H1 (cell line): Measurements from ENCODE around the gene NCAPD2. TPM values are rescaled to one million over a fixed set of nuclear protein-coding genes. Genes with fewer than 3 reads are reported as not detected.
A peak's percentile ranks its signal among the peaks of the same experiment; 100 is the strongest.

ENCODE experiments used
- CTCF ChIA-PET: fragments of 300-600 bp; sonication (Branson Sonifier 250); formaldehyde crosslinking; loops from one replicate; lab custom pipeline; 2021; ENCODE audit not compliant: partially characterized antibody; lab: Charles Lee
- POLR2A ChIA-PET: fragments of 300-600 bp; sonication (Branson Sonifier 250); formaldehyde crosslinking; loops from one replicate; lab custom pipeline; 2021; ENCODE audit warnings: inconsistent platforms; ENCODE audit not compliant: partially characterized antibody; lab: Charles Lee
- DNase-seq, 2 experiments: peaks; one replicate each; pipeline versions ENCODE4 v3.0.0 to v3.0.0-alpha.2; 2010 to 2022; ENCODE audit warnings: low spot score in 2 of 2, low read depth in 1 of 2, mixed read lengths in 1 of 2
- FAIRE-seq: peaks from 2 replicates; lab custom pipeline; 2011; peaks lifted over from hg19 to GRCh38; lab: Jason Lieb, UNC
- H2AFZ ChIP-seq: 2 replicates; pipeline ENCODE4 v1.8.1; 2012; ENCODE audit warnings: low read length, inconsistent platforms
- H2AK5ac ChIP-seq: 2 replicates; pipeline ENCODE4 v1.6.1; 2013; ENCODE audit warnings: low read depth, low read length
- H2BK120ac ChIP-seq: replicated peaks from 2 replicates; pipeline ENCODE3; 2013; ENCODE audit warnings: low read depth, low read length, inconsistent platforms
- H2BK12ac ChIP-seq: 2 replicates; pipeline ENCODE4 v1.6.1; 2013; ENCODE audit warnings: low read depth, low read length
- H2BK15ac ChIP-seq: 2 replicates; pipeline ENCODE4 v1.6.1; 2013; ENCODE audit warnings: low read length
- H2BK20ac ChIP-seq: 2 replicates; pipeline ENCODE4 v1.6.1; 2013; ENCODE audit warnings: low read length
- H2BK5ac ChIP-seq: 2 replicates; pipeline ENCODE4 v1.6.1; 2013; ENCODE audit warnings: low read depth, low read length
- H3K14ac ChIP-seq: 2 replicates; pipeline ENCODE4 v1.6.1; 2013; ENCODE audit warnings: inconsistent platforms; ENCODE audit not compliant: insufficient read length
- H3K18ac ChIP-seq: 2 replicates; pipeline ENCODE4 v1.6.1; 2013; ENCODE audit warnings: low read length; ENCODE audit errors: extremely low read depth
- H3K23ac ChIP-seq: 2 replicates; pipeline ENCODE4 v1.6.1; 2013; ENCODE audit warnings: inconsistent platforms; ENCODE audit not compliant: insufficient read length
- H3K23me2 ChIP-seq: 2 replicates; pipeline ENCODE4 v1.6.1; 2013; ENCODE audit warnings: low read depth, low read length
- H3K27ac ChIP-seq: 2 replicates; pipeline ENCODE4 v1.6.1; 2011; ENCODE audit warnings: low read depth, low read length, inconsistent platforms
- H3K27me3 ChIP-seq, 4 experiments: replicated peaks in 1 of 4; 1 replicate in 1 of 4; 2 replicates in 3 of 4; pipeline versions ENCODE4 v1.6.1 to v1.8.1; 2011 to 2013; ENCODE audit warnings: low read length in 3 of 4, mild to moderate bottlenecking in 3 of 4, inconsistent platforms in 2 of 4, mixed read lengths in 2 of 4, moderate library complexity in 1 of 4; ENCODE audit not compliant: control insufficient read depth in 3 of 4, insufficient read depth in 3 of 4; ENCODE audit errors: extremely low read depth in 1 of 4
- H3K36me3 ChIP-seq, 4 experiments: 2 replicates each; pipeline versions ENCODE4 v1.6.1 to v1.8.1; 2011 to 2013; ENCODE audit warnings: mild to moderate bottlenecking in 4 of 4, low read length in 3 of 4, moderate library complexity in 2 of 4, control low read depth in 1 of 4, inconsistent platforms in 1 of 4; ENCODE audit not compliant: insufficient read depth in 4 of 4, control insufficient read depth in 2 of 4
- H3K4ac ChIP-seq: replicated peaks from 2 replicates; pipeline ENCODE3; 2013; ENCODE audit warnings: low read length, low read depth, mixed read lengths, inconsistent platforms; ENCODE audit not compliant: insufficient read length
- H3K4me1 ChIP-seq, 4 experiments: replicated peaks in 1 of 4; 1 replicate in 1 of 4; 2 replicates in 3 of 4; pipeline versions ENCODE4 v1.6.1 to v1.8.1; 2011 to 2013; ENCODE audit warnings: low read length in 3 of 4, inconsistent platforms in 2 of 4, mixed read lengths in 1 of 4; ENCODE audit not compliant: insufficient read depth in 4 of 4, control insufficient read depth in 3 of 4
- H3K4me2 ChIP-seq, 2 experiments: 2 replicates each; pipeline versions ENCODE4 v1.6.1 to v1.8.1; 2011 to 2013; ENCODE audit warnings: low read depth in 2 of 2, low read length in 2 of 2, control low read depth in 1 of 2, inconsistent platforms in 1 of 2, mild to moderate bottlenecking in 1 of 2; ENCODE audit not compliant: insufficient read depth in 1 of 2
- H3K4me3 ChIP-seq, 4 experiments: fragments of 200-600, 300-600 bp in 1 of 4; sonication (generic), shearing (Covaris generic), sonication (Bioruptor Twin) in 1 of 4; 2 replicates each; pipeline versions ENCODE4 v1.5.1 to v1.8.1; 2011 to 2016; ENCODE audit warnings: low read length in 4 of 4, low read depth in 3 of 4, control low read depth in 2 of 4, inconsistent platforms in 2 of 4, mild to moderate bottlenecking in 2 of 4, mixed read lengths in 1 of 4, moderate library complexity in 1 of 4; ENCODE audit not compliant: insufficient read depth in 2 of 4; ENCODE audit errors: extremely low read depth in 1 of 4
- H3K56ac ChIP-seq: replicated peaks from 2 replicates; pipeline ENCODE3; 2013; ENCODE audit warnings: low read depth, mild to moderate bottlenecking, mixed read lengths, low read length, inconsistent platforms; ENCODE audit not compliant: insufficient read length
- H3K79me1 ChIP-seq: 2 replicates; pipeline ENCODE4 v1.6.1; 2013; ENCODE audit warnings: low read depth, low read length, control low read depth
- H3K79me2 ChIP-seq, 2 experiments: 2 replicates each; pipeline versions ENCODE4 v1.6.1 to v1.8.1; 2012 to 2013; ENCODE audit warnings: low read length in 2 of 2, mild to moderate bottlenecking in 2 of 2, inconsistent platforms in 1 of 2; ENCODE audit not compliant: insufficient read depth in 2 of 2, control insufficient read depth in 1 of 2
- H3K9ac ChIP-seq, 4 experiments: replicated peaks in 1 of 4; 1 replicate in 1 of 4; 2 replicates in 3 of 4; pipeline versions ENCODE4 v1.6.1 to v1.8.1; 2011 to 2013; ENCODE audit warnings: low read depth in 3 of 4, low read length in 3 of 4, control low read depth in 2 of 4, mild to moderate bottlenecking in 2 of 4, moderate library complexity in 2 of 4, inconsistent platforms in 1 of 4; ENCODE audit errors: extremely low read depth in 1 of 4
- H3K9me3 ChIP-seq, 2 experiments: 2 replicates each; pipeline versions ENCODE4 v1.6.1 to v1.8.1; 2012 to 2013; ENCODE audit warnings: mild to moderate bottlenecking in 2 of 2, moderate library complexity in 2 of 2, control low read depth in 1 of 2, inconsistent platforms in 1 of 2, low read depth in 1 of 2, low read length in 1 of 2, mixed read lengths in 1 of 2; ENCODE audit not compliant: insufficient read depth in 2 of 2
- H4K20me1 ChIP-seq, 2 experiments: replicated peaks in 1 of 2; 2 replicates each; pipeline versions ENCODE3 to v1.8.1; 2011 to 2013; ENCODE audit warnings: inconsistent platforms in 2 of 2, low read length in 2 of 2, mild to moderate bottlenecking in 1 of 2; ENCODE audit not compliant: insufficient read depth in 2 of 2, control insufficient read depth in 1 of 2
- H4K5ac ChIP-seq: 2 replicates; pipeline ENCODE4 v1.6.1; 2013; ENCODE audit warnings: low read length, low read depth, mixed read lengths, inconsistent platforms; ENCODE audit not compliant: insufficient read length
- H4K8ac ChIP-seq: 2 replicates; pipeline ENCODE4 v1.8.0; 2013; ENCODE audit warnings: mild to moderate bottlenecking, moderate library complexity, low read length, inconsistent platforms; ENCODE audit not compliant: insufficient read depth; ENCODE audit errors: extremely low read depth
- H4K91ac ChIP-seq: replicated peaks from 2 replicates; pipeline ENCODE3; 2013; ENCODE audit warnings: low read length, mixed read lengths, inconsistent platforms; ENCODE audit not compliant: insufficient read length
- ASH2L ChIP-seq: fragments of 200-600, 300-600 bp; sonication (generic); IDR thresholded peaks from one replicate; pipeline ENCODE4 v1.7.1; 2017; ENCODE audit warnings: low read length
- BRCA1 ChIP-seq: IDR thresholded peaks from 2 replicates; pipeline ENCODE4 v1.6.1; 2012; ENCODE audit warnings: low read depth, low read length, improper control_type of control experiment
- EGR1 ChIP-seq: IDR thresholded peaks from 2 replicates; pipeline ENCODE4 v1.6.1; 2011; ENCODE audit warnings: low read depth, low read length, borderline replicate concordance
- EP300 ChIP-seq, 2 experiments: IDR thresholded peaks; 1 replicate in 1 of 2; 2 replicates in 1 of 2; pipeline ENCODE4 v1.6.1; 2011 to 2012; ENCODE audit warnings: low read depth in 2 of 2, low read length in 2 of 2, mild to moderate bottlenecking in 2 of 2, borderline replicate concordance in 1 of 2, inconsistent platforms in 1 of 2, moderate library complexity in 1 of 2
- HDAC6 ChIP-seq: IDR thresholded peaks from one replicate; pipeline ENCODE4 v1.7.1; 2012; ENCODE audit warnings: low read depth, mild to moderate bottlenecking, inconsistent platforms, low read length, moderate library complexity
- RAD21 ChIP-seq, 2 experiments: IDR thresholded peaks in 1 of 2; conservative IDR thresholded peaks in 1 of 2; 2 replicates each; pipeline ENCODE4 v1.6.1; 2011; ENCODE audit warnings: low read depth in 2 of 2, low read length in 2 of 2, improper control_type of control experiment in 1 of 2, inconsistent platforms in 1 of 2, mild to moderate bottlenecking in 1 of 2, moderate library complexity in 1 of 2
- RBBP5 ChIP-seq: IDR thresholded peaks from 2 replicates; pipeline ENCODE4 v1.7.1; 2012; ENCODE audit warnings: low read depth, mild to moderate bottlenecking, inconsistent platforms, low read length, moderate library complexity, borderline replicate concordance
- WGBS, 2 experiments: shearing (Covaris generic) in 1 of 2; methylation state at CpG; one replicate each; pipeline versions ENCODE4 v1.1.6 to v1.1.7; 2013 to 2015; ENCODE audit warnings: low lambda C conversion rate in 2 of 2, mixed read lengths in 2 of 2, inconsistent platforms in 1 of 2, low coverage in 1 of 2, missing lambda C conversion rate in 1 of 2; ENCODE audit not compliant: insufficient replicate concordance in 2 of 2, insufficient coverage in 1 of 2, insufficient read length in 1 of 2; ENCODE audit errors: extremely low coverage in 1 of 2, missing lambda C conversion rate in 1 of 2; 5-methylcytosine and 5-hydroxymethylcytosine counted together
- polyA plus RNA-seq, 7 experiments: library from polyadenylated mRNA; depleted of rRNA in 3 of 7; stranded (reverse) in 5 of 7; unstranded in 2 of 7; fragments of >200 nt in 5 of 7; fragments of 200-250 nt in 2 of 7; gene quantifications; 1 replicate in 5 of 7; 2 replicates in 1 of 7; 4 replicates in 1 of 7; pipeline versions ENCODE4 v1.2.1 to v1.2.3, GENCODE V29; 2011 to 2013; ENCODE audit warnings: missing spikeins in 2 of 7, mixed read lengths in 2 of 7
- total RNA-seq: library from RNA; stranded (reverse); fragmentation: NEBNext Ultra II Directional; extraction: Animal tissue kit (Norgen Biotek cat#: 25700); gene quantifications from 2 replicates; pipeline ENCODE4 v1.2.1, GENCODE V29; 2021
- TF ChIP-seq, protein P1 (sequence below): IDR thresholded peaks from 2 replicates; pipeline ENCODE4 v1.6.1; 2011; ENCODE audit warnings: low read depth, mild to moderate bottlenecking, low read length; ENCODE audit not compliant: insufficient read depth

NCAPD2 gene
- total and polyA plus RNA-seq, 2 of the 8 experiments (the other 6 are each of a cell fraction or from before 2014, with no cell fraction given), result 55.8 to 132 TPM

DNA sequence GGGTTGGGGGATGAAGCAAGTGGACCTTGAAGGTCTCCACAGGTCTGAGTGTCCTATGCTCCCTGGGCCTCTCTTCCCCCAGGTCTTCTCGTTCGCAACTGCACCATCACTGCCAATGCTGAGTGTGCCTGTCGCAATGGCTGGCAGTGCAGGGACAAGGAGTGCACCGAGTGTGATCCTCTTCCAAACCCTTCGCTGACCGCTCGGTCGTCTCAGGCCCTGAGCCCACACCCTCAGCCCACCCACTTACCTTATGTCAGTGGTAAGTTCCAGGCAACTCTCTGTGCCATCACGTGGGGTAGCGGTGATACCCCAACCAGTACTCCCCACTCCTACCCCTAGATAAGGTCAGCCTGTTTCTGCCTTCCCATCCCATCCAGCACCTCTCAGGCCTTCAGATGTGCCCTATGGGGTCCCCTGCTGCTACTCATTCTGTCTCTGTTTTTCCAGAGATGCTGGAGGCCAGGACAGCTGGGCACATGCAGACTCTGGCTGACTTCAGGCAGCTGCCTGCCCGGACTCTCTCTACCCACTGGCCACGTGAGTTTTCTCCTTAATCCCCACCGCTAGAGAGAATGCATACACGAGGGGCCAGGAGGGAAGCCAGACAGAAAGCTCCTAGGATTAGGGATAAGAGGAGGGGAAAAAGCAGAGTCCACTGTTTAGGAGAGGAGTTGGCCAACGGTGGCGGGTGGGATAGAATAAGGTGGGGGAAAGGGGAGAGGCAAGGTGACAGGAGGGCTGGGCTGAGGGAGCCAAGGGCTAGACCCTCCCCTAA is 43.6 kb upstream of the NCAPD2 start:
- Histone ChIP-seq H2BK5ac (peak overlapping the region; percentile 88), H2BK15ac (peak overlapping the region; percentile 83), H3K18ac (peak overlapping the region; percentile 96), H2AK5ac (peak overlapping the region; percentile 54; the same call in 1 of the 2 replicates), H3K79me1 (no peaks in the 10 kb centered on the region), H3K9me3 (no peaks in the 10 kb centered on the region), H4K8ac (peak overlapping the region; percentile 93; the same call in 1 of the 2 replicates), H2AFZ (no peak overlapping the region), H3K4ac (peak overlapping the region; percentile 30), H3K36me3 (no peaks in the 10 kb centered on the region), H3K4me2 (peak overlapping the region; percentile 62 to 67), H3K27me3 (no peaks in the 10 kb centered on the region), H3K4me1 (peaks cover 23 to 36% (median 31%) of the 10 kb centered on the region in 4 experiments), H2BK120ac (peak overlapping the region; percentile 12), H3K27ac (peak overlapping the region; percentile 78; the same call in 1 of the 2 replicates), H4K5ac (no peak overlapping the region), H3K23ac (no peak overlapping the region), H3K79me2 (no peaks in the 10 kb centered on the region), H3K56ac (no peak overlapping the region), H2BK20ac (peak overlapping the region; percentile 74), H3K14ac (no peak overlapping the region), H3K4me3 (peak overlapping the region in 2 of 4 experiments; percentile 10 to 42; a peak in 4 of 8 replicates), H4K20me1 (no peaks in the 10 kb centered on the region), H3K23me2 (no peaks in the 10 kb centered on the region; the same call in 1 of the 2 replicates), H4K91ac (peak overlapping the region; percentile 91), H2BK12ac (peak overlapping the region; percentile 91), H3K9ac (peak overlapping the region in 1 of 4 experiments; percentile 4; a peak in 2 of 7 replicates)
- DNase-seq, result no peak
- ChIA-PET CTCF (interaction anchor here (0.6 to 4.4 kb wide), 8 partner anchors 10 to 128 kb away, joined by 4 to 36 read pairs (median 10); no protein-coding TSS in a partner anchor), POLR2A (interaction anchor here (1.0 to 4.9 kb wide), 16 partner anchors 8 to 130 kb away, joined by 3 to 41 read pairs (median 8); partner anchors contain the start of genes CD27, GAPDH, LTBR and MRPL51)
- no peak for FAIRE-seq
- WGBS, 2 experiments, result 83% methylated on average over 16 of the region's 16 CpGs; no CpG with 5 or more reads in 1 of the 2 experiments
- TF ChIP-seq RBBP5 (no peak), ASH2L (no peak), HDAC6 (no peak), EGR1 (no peak), BRCA1 (no peak), EP300 (IDR thresholded peaks at IDR 0.05; ENCODE audit: borderline replicate concordance in 1 of 2, low read depth in 2 of 2, low read length in 2 of 2) (no peak), RAD21 (IDR thresholded peaks at IDR 0.05 in 1 of 2, conservative IDR thresholded peaks at IDR 0.05 in 1 of 2; ENCODE audit: low read depth in 2 of 2, low read length in 2 of 2) (no peak)
- TF ChIP-seq, protein P1, sequence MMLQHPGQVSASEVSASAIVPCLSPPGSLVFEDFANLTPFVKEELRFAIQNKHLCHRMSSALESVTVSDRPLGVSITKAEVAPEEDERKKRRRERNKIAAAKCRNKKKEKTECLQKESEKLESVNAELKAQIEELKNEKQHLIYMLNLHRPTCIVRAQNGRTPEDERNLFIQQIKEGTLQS, result no peak
